Measurements from ENCODE around the gene SHE.

Gene SHE

GRCh38 chr1:154454386-154455120, 47.7 kb downstream of the SHE start:
- no peak for TF ChIP-seq REST (IDR thresholded peaks at IDR 0.05; ENCODE audit: low read depth)
- TF ChIP-seq TAF1 (IDR thresholded peaks at IDR 0.05; ENCODE audit: low read depth), result no peak
- TF ChIP-seq RAD21 (IDR thresholded peaks at IDR 0.05; ENCODE audit: low read depth), result no peak
- TF ChIP-seq TCF12 (IDR thresholded peaks at IDR 0.05; ENCODE audit: low read depth), result no peak
- no peak for TF ChIP-seq NFIC (IDR thresholded peaks at IDR 0.05)
- TF ChIP-seq CREB1 (IDR thresholded peaks at IDR 0.05; ENCODE audit: low read depth), result no peak
- no peak for TF ChIP-seq TEAD4 (IDR thresholded peaks at IDR 0.05)
- TF ChIP-seq EP300 (IDR thresholded peaks at IDR 0.05; ENCODE audit: borderline replicate concordance), result no peak
- TF ChIP-seq FOXM1 (IDR thresholded peaks at IDR 0.05; ENCODE audit: borderline replicate concordance, low read depth), result no peak
- no peak for TF ChIP-seq EGR1 (IDR thresholded peaks at IDR 0.05)
- no peak for TF ChIP-seq MAX (IDR thresholded peaks at IDR 0.05)
- TF ChIP-seq ZBTB7A (IDR thresholded peaks at IDR 0.05; ENCODE audit: low read depth), result no peak
- no peak for TF ChIP-seq CEBPB (IDR thresholded peaks at IDR 0.05)

GRCh38 chr1:154453574-154454352, 48.4 kb downstream of the SHE start:
- no peak for TF ChIP-seq CREB1 (IDR thresholded peaks at IDR 0.05; ENCODE audit: low read depth)
- no peak for TF ChIP-seq RAD21 (IDR thresholded peaks at IDR 0.05; ENCODE audit: low read depth)
- no peak for TF ChIP-seq USF1 (IDR thresholded peaks at IDR 0.05)
- no peak for TF ChIP-seq MAX (IDR thresholded peaks at IDR 0.05)
- TF ChIP-seq TAF1 (IDR thresholded peaks at IDR 0.05; ENCODE audit: low read depth), result no peak
- TF ChIP-seq CEBPB (IDR thresholded peaks at IDR 0.05), result no peak
- TF ChIP-seq EGR1 (IDR thresholded peaks at IDR 0.05), result no peak
- TF ChIP-seq TEAD4 (IDR thresholded peaks at IDR 0.05), result no peak

- TF ChIP-seq TCF12 (IDR thresholded peaks at IDR 0.05; ENCODE audit: low read depth) (no peak), MAX (IDR thresholded peaks at IDR 0.05) (no peak), USF1 (IDR thresholded peaks at IDR 0.05) (no peak), RAD21 (IDR thresholded peaks at IDR 0.05; ENCODE audit: low read depth) (no peak), TAF1 (IDR thresholded peaks at IDR 0.05; ENCODE audit: low read depth) (no peak), CEBPB (IDR thresholded peaks at IDR 0.05) (no peak), EGR1 (IDR thresholded peaks at IDR 0.05) (no peak), EP300 (IDR thresholded peaks at IDR 0.05; ENCODE audit: borderline replicate concordance) (no peak), ZBTB7A (IDR thresholded peaks at IDR 0.05; ENCODE audit: low read depth) (no peak), FOXM1 (IDR thresholded peaks at IDR 0.05; ENCODE audit: borderline replicate concordance, low read depth) (no peak), NFIC (IDR thresholded peaks at IDR 0.05) (no peak), YY1 (IDR thresholded peaks at IDR 0.05; ENCODE audit: low read depth) (no peak), TEAD4 (IDR thresholded peaks at IDR 0.05) (no peak), REST (IDR thresholded peaks at IDR 0.05; ENCODE audit: low read depth) (no peak), CREB1 (IDR thresholded peaks at IDR 0.05; ENCODE audit: low read depth) (no peak)
These were observed 49.1 kb downstream of the SHE start for GRCh38 chr1:154453161-154453560.

- TF ChIP-seq CREB1 (IDR thresholded peaks at IDR 0.05; ENCODE audit: low read depth) (no peak), YY1 (IDR thresholded peaks at IDR 0.05; ENCODE audit: low read depth) (no peak), CEBPB (IDR thresholded peaks at IDR 0.05) (no peak), TCF12 (IDR thresholded peaks at IDR 0.05; ENCODE audit: low read depth) (no peak), EGR1 (IDR thresholded peaks at IDR 0.05) (no peak), FOXM1 (IDR thresholded peaks at IDR 0.05; ENCODE audit: borderline replicate concordance, low read depth) (no peak), EP300 (IDR thresholded peaks at IDR 0.05; ENCODE audit: borderline replicate concordance) (no peak), ZBTB7A (IDR thresholded peaks at IDR 0.05; ENCODE audit: low read depth) (no peak), MAX (IDR thresholded peaks at IDR 0.05) (no peak), TAF1 (IDR thresholded peaks at IDR 0.05; ENCODE audit: low read depth) (no peak), NFIC (IDR thresholded peaks at IDR 0.05) (no peak), REST (IDR thresholded peaks at IDR 0.05; ENCODE audit: low read depth) (no peak), RAD21 (IDR thresholded peaks at IDR 0.05; ENCODE audit: low read depth) (no peak), USF1 (IDR thresholded peaks at IDR 0.05) (no peak), TEAD4 (IDR thresholded peaks at IDR 0.05) (no peak)
These were observed 53.8 kb downstream of the SHE start for GRCh38 chr1:154448331-154448811.

Measured in Ishikawa (cell line).